ENCODE results near the gene MCM9. TPM values are rescaled to one million over a fixed set of nuclear protein-coding genes. Genes with fewer than 3 reads are reported as not detected.

Gene MCM9
- polyA plus RNA-seq, 2 of the 4 experiments (the other 2 are of a cell fraction) = 5.1 to 5.4 TPM

GRCh38 chr6:118787724-118788423 lies 147.1 kb downstream of the MCM9 start:
- Histone ChIP-seq H3K9me3 (no peaks in the 10 kb centered on the region), H3K4me1 (peaks cover 10% of the 10 kb centered on the region; the same call in 2 of the 3 replicates), H3K27ac (no peak overlapping the region), H3K4me2 (no peak overlapping the region), H3K4me3 (no peak overlapping the region)
- FAIRE-seq = no peak
- ChIA-PET POLR2A (no interaction called here), CTCF (interaction anchor here (1.2 to 3.4 kb wide), 3 partner anchors 10 to 15 kb away, joined by 3 to 14 read pairs (median 5); no protein-coding TSS in a partner anchor)
- DNase-seq (ENCODE audit: low read depth in 1 of 2, low spot score in 1 of 2) = no peak
- ATAC-seq = no peak
- 65% methylated on average over 5 of the region's 6 CpGs for WGBS (ENCODE audit: missing lambda C conversion rate)
- TF ChIP-seq EHMT2 (IDR thresholded peaks at IDR 0.05; ENCODE audit: low read depth) = no peak
- TF ChIP-seq HOXB13 (CRISPR knock-in tag; IDR thresholded peaks at IDR 0.05; ENCODE audit: low read depth) = no peak
- no peak for TF ChIP-seq SREBF2 (IDR thresholded peaks at IDR 0.05)
- no peak for TF ChIP-seq RFX5 (IDR thresholded peaks at IDR 0.05)
- TF ChIP-seq REST (IDR thresholded peaks at IDR 0.05) = no peak
- TF ChIP-seq FOSB (CRISPR knock-in tag; IDR thresholded peaks at IDR 0.05) = no peak
- no peak for TF ChIP-seq ZC3H11A (IDR thresholded peaks at IDR 0.05)
- no peak for TF ChIP-seq NFE2L2 (conservative IDR thresholded peaks at IDR 0.05; ENCODE audit: low read length)
- no peak for TF ChIP-seq HEYL (CRISPR knock-in tag; IDR thresholded peaks at IDR 0.05)

GRCh38 chr6:118786596-118787453 lies 148.1 kb downstream of the MCM9 start:
- FAIRE-seq = no peak
- ChIA-PET POLR2A (no interaction called here), CTCF (interaction anchor here (0.7 to 3.4 kb wide), 5 partner anchors 8 to 16 kb away, joined by 3 to 14 read pairs (median 5); no protein-coding TSS in a partner anchor)
- H3K9me3 ChIP-seq = no peaks in the 10 kb centered on the region
- no peak overlapping the region for H3K4me2 ChIP-seq
- no peak for DNase-seq (ENCODE audit: low read depth in 1 of 2, low spot score in 1 of 2)
- no peak for ATAC-seq
- WGBS (ENCODE audit: missing lambda C conversion rate) = 87% methylated on average over 6 of the region's 8 CpGs
- H3K4me1 ChIP-seq = peaks cover 10% of the 10 kb centered on the region; the same call in 2 of the 3 replicates
- no peak overlapping the region for H3K27ac ChIP-seq
- TF ChIP-seq JUN (IDR thresholded peaks at IDR 0.05) (no peak), ZFP36 (IDR thresholded peaks at IDR 0.05; ENCODE audit: borderline replicate concordance, partially characterized antibody) (no peak), TFCP2L1 (CRISPR knock-in tag; IDR thresholded peaks at IDR 0.05) (no peak), CHD4 (IDR thresholded peaks at IDR 0.05; ENCODE audit: borderline replicate concordance) (no peak), POLR2A (IDR thresholded peaks at IDR 0.05; ENCODE audit: low read length) (no peak), CEBPB (IDR thresholded peaks at IDR 0.05) (no peak), KDM1A (IDR thresholded peaks at IDR 0.05; ENCODE audit: low read depth) (no peak), FOSL2 (IDR thresholded peaks at IDR 0.05) (no peak), FOSL2 (CRISPR knock-in tag; IDR thresholded peaks at IDR 0.05) (no peak), MAZ (IDR thresholded peaks at IDR 0.05; ENCODE audit: borderline replicate concordance, low read depth, low read length) (no peak), ESRRA (IDR thresholded peaks at IDR 0.05; ENCODE audit: borderline replicate concordance, low read length) (no peak), BHLHE40 (IDR thresholded peaks at IDR 0.05; ENCODE audit: low read depth, low read length) (no peak), EHF (CRISPR knock-in tag; IDR thresholded peaks at IDR 0.05) (no peak), MAX (IDR thresholded peaks at IDR 0.05) (no peak), RARB (CRISPR knock-in tag; IDR thresholded peaks at IDR 0.05) (no peak), E2F6 (IDR thresholded peaks at IDR 0.05; ENCODE audit: borderline replicate concordance, low read depth) (no peak)
- H3K4me3 ChIP-seq = no peak overlapping the region

All from A549 (cell line).